RCC 7860 (cell line): ENCODE results near the gene MZF1.

Source experiments
- DNase-seq: peaks from one replicate; pipeline ENCODE4 v3.0.0-alpha.2; 2015; ENCODE audit warnings: low spot score
- FAIRE-seq: peaks from 2 replicates; lab custom pipeline; 2012; peaks lifted over from hg19 to GRCh38; lab: Jason Lieb, UNC

The MZF1 gene

DNA sequence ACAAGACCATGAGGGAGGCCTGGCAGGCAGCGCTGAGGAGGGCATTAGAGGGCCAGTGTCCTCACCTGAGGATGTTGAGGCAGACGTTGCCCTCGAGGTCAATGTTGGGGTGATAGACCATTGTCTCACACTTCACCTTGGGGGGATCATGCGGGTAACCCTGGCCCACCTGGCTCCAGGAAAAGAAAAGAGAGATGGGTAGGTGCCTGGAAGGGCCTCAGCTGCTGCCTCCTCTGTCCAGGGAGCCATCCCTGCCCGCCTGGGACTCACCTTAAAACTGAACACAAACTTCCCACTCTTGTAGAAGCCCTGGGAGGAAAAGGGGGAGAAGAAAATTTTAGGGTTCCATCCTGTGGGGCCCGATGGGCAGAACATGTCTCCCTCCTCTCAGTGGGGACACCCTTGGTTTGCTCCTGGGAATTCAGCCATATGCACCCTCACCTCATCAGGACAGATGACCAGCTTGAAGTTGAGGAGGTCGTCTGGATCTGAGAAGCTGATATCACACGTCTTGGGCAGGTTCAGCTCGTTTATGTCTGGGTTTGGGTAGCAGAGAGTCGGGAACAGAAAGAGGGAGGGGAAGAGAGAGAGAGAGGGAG, 16.4 kb downstream of the MZF1 start:
- no peak for FAIRE-seq
- DNase-seq: no peak

DNA sequence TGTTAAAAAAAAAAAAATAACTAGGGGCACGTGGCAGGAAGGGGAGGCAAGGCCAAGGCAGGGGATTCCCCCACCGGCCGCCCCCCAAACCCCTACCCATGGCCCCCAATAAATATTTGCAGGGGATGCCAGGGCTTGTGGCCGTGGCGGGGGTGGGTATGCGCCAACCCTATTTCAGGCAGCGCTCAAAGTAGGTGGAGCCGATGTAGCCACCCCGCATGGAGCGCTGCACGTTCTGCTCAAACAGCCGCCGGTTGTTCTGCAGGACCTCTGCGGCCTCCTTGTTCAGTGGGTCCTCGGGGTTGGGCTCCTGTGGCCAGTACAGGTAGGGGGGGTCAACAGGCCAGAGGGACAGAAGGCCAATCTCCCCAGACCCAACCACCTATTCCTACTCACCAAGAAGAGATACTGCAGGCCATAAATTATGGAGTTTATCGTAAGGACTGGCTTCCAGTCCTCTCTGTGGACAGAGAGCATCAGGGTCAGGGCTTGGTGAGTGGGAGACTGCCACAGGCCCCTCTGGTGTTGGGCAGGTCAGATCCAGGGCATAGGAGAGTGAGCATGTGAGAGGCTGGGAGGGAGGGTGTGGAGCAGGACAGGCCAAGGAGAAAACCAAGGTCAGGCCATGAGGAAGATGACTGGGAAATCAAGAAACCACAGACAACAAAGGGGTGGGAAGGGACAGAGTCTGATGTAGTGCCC, 17.1 kb downstream of the MZF1 start:
- DNase-seq: no peak
- no peak for FAIRE-seq

DNA sequence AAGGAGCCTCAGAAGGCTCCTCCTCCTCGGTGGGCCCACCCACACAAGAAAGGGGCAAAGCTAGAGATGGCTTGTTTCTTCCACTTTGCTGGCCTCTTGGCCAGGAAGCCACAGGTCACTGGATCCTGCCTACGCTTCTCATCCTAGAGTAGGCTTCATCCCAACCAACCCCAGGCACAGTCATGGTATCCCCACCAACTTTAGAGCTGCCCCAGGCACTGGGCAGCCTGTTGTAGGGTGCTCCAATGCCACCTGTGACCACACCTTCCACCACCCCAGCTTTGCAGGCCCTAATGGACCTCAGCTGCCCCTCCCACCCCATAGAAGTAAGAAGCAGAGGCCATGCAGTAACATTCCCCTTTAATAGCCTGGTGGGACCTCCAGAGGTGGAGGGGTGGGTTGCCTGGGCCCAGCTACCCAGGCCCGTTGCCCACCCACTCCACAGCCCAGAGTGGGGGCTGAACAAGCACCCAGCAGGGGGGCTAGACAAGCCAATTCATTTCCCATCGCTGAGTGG, 17.7 kb downstream of the MZF1 start:
- DNase-seq: no peak

DNA sequence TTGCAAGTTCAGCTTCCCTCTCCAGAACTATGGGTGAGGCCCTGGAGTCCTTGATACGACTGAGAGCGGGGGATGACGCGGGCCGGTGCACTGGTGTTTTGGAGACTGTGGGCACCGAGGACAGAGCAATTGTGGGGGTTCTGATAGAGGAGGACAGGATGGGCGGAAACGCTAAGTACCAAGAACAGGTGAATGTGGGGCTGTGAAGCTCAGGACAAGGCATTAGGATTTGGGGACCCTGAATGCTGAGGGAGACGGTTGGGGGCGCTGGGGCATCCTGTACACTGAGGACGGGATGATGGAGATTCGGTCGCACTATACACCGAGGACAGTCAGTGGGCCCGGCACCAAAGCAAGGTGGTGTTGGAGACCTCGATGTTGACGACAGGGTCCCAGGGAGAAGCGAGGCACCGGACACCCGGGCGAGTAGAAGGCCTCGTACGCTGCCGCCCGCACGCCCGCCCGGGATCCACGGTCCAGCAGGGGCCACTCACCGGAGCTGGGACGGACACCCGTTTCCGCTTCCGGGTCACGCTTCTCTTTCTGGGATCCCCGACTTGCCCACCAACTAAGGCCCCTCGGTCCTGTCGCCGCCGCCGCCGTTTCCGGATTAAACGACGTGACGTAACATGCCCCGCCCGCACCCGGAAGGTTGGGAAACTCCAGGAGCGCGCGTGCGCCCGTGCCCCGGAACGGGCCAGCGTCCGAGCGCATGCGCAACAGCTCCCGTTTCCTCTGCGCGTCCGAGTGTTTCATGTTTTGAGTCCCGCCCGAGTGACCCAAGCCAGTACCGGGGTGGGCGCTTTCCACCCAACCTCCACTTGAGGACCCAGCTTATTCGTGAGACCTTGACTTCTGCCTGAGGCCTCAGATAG, 18.4 kb downstream of the MZF1 start, which contains the start of gene CHMP2A:
Gene CHMP2A (minus strand): TSS at position 612 of the 875 bp plus-strand sequence. CDS start 893 bp downstream, outside the sequence.
- FAIRE-seq (peak; percentile 45), DNase-seq (peak; percentile 85)

More for the DNA sequence above, 17.7 kb downstream of the MZF1 start:
- FAIRE-seq: no peak

DNA sequence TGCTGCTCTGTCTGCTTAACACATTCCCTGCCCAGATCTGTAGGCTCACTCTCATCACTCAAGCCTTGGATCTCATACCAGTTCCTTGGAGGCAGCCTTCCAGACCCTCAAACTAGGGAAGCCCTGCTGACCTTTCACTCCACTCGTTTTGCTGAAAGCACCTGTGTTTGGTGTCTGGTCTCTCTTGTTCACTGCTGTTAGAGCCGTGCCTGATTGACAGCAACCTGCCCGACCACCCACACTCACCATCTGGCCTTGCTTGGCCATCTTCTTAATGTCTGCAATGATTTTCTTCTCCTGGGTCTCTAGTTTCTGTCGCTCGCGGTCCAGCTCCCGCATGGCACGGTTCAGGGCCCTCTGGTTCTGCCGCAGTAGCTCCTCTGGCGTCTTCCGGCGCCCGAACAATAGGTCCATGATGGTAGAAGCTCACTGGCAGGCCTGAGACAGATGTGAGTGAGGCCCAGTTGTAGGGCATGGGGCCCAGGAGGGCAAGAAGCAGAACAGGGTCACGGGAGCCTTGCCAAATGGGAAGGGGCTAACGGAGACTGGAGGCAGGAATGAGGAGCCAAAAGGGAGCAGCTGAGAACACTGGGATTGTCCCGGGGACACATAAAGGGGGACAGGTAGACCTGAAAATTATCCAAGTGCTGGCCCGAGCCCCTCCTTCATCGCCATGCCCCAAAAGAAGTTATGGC, 19.2 kb downstream of the MZF1 start:
- no peak for DNase-seq

DNA sequence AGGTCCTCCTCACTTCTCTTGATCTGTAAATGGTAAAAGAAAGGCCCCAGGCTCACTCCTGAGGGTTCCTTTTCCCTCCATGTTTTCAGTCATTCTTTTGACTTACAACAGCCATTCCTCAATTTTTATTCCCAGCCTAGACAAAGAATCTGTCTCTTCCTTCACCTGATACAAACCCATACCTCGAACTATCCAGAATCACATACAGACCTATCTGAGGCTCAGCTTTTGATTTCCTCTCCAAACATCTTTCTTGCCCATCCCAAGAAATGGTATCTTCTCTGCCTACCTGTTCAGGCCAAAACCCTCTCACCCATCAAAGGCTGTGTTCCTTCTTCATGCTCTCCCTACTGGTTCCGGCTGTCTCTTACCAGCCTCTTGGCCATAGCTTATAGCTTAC, 20.5 kb downstream of the MZF1 start:
- FAIRE-seq (no peak), DNase-seq (no peak)

More for the DNA sequence above, 19.2 kb downstream of the MZF1 start:
- no peak for FAIRE-seq

DNA sequence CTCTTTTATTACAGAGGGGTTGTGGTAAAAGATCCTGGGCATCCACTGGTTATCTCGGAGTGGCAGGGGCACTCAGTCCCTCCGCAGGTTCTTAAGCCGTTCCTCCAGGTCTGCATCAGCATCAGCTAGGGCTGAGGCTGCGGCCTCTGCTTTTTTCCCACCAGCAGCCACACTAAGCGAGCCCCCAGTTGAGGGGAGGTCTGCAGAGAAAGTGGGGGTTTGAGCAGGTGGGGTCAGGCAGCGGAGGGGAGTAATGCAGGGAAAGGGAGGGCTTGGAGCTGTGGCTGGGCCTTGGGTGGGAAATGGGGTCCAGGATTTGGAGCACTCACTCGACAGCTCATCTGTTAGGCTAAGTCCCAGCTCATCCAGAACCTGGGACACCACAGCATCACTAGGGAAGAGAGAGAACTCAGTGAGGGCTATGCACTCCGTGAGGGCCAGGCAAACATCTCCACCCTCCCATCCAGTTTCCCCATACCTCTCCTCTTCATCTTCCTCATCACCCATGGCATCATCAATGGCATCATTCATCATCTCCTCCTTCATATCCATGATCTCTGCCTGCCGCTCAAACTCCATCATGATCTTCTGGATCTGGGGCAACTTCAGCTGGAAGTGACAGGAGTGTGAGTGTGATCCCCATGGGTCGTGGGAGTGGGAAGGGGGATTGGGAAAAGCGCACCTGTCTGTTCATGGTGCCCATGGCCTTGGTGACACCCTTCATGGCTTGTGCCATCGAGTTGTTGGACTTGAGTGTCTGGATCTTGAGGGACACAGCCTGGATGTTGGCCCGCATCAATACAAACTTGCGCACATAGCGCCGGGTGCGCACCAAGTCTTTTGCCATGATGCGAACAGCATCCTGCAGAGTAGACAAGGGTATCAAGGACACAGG, 21.3 kb downstream of the MZF1 start:
- DNase-seq: no peak
- no peak for FAIRE-seq

DNA sequence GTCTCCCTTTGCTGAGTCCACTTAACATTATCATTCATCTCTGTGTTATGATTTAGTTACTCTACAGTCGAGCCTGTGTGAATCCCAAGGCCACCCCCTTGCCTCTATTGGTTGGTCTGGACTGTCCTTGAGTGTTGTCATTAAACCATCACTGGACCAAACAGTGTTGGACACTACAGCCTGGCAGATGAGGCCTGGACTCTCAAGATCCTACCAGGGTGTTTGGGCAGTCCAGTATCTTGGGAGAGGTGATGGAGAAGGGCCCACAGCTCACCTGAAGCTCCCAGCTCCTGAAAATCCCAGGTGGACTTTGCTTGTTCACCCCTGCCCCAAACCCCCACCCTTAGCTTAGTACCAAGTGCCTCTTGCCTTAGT, 22.0 kb downstream of the MZF1 start:
- DNase-seq (no peak), FAIRE-seq (no peak)

DNA sequence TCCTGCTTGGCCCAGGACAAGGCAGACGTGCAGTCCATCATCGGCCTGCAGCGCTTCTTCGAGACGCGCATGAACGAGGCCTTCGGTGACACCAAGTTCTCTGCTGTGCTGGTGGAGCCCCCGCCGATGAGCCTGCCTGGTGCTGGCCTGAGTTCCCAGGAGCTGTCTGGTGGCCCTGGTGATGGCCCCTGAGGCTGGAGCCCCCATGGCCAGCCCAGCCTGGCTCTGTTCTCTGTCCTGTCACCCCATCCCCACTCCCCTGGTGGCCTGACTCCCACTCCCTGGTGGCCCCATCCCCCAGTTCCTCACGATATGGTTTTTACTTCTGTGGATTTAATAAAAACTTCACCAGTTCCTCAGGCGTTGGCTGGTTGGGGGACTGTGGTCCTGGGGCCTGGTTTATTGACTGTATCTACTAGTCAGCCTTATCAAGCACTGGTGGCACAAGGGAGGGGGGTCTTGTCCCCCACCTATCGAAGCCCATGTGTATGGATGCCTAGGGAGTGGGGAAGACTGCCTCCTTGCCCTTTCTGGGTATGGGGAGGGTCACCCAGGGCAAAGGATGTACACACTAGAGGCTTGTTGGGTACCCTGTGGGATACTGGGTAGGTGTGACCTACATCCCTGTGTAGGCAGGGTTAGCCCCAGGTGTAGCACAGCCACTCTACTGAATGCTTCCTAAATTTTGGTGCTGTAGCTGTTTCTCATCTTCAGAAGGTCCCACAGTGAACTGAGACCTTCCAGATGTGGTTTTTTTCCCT, 22.6 kb downstream of the MZF1 start:
- DNase-seq: no peak
- no peak for FAIRE-seq

DNA sequence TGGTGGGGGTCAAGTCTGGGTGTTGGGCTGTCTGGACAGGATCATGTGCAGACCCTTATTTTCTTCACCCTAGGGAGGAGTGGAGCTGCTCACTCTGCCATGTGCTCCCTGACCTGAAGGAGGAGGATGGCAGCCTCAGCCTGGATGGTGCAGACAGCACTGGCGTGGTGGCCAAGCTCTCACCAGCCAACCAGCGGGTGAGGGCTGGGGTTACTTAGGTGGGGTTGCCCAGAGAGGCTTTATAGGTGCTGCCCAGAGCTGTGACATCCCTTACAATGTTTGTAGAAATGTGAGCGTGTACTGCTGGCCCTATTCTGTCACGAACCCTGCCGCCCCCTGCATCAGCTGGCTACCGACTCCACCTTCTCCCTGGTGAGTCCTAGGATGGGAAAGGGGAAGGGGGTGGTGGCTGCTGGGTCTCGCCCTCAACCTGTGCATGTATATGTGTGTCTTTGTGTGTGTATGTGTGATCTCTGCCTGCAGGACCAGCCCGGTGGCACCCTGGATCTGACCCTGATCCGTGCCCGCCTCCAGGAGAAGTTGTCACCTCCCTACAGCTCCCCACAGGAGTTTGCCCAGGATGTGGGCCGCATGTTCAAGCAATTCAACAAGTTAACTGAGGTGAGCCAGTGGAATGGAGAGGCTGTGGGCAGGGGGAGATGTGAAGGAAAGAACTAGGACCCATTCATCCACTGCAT, 23.3 kb downstream of the MZF1 start:
- FAIRE-seq (no peak), DNase-seq (no peak)

DNA sequence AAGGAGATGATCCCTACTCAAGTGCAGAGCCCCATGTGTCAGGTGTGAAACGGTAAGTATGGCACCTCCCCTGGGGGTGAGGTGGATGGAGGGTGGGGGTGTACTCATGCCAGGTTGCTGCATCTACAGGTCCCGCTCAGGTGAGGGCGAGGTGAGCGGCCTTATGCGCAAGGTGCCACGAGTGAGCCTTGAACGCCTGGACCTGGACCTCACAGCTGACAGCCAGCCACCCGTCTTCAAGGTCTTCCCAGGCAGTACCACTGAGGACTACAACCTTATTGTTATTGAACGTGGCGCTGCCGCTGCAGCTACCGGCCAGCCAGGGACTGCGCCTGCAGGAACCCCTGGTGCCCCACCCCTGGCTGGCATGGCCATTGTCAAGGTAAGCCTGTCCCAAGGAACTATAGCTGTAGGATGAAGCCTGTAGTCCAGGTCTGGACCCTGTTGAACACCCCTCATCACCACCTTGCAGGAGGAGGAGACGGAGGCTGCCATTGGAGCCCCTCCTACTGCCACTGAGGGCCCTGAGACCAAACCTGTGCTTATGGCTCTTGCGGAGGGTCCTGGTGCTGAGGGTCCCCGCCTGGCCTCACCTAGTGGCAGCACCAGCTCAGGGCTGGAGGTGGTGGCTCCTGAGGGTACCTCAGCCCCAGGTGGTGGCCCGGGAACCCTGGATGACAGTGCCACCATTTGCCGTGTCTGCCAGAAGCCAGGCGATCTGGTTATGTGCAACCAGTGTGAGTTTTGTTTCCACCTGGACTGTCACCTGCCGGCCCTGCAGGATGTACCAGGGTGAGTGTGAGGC, 24.1 kb downstream of the MZF1 start:
- no peak for DNase-seq
- FAIRE-seq: no peak

DNA sequence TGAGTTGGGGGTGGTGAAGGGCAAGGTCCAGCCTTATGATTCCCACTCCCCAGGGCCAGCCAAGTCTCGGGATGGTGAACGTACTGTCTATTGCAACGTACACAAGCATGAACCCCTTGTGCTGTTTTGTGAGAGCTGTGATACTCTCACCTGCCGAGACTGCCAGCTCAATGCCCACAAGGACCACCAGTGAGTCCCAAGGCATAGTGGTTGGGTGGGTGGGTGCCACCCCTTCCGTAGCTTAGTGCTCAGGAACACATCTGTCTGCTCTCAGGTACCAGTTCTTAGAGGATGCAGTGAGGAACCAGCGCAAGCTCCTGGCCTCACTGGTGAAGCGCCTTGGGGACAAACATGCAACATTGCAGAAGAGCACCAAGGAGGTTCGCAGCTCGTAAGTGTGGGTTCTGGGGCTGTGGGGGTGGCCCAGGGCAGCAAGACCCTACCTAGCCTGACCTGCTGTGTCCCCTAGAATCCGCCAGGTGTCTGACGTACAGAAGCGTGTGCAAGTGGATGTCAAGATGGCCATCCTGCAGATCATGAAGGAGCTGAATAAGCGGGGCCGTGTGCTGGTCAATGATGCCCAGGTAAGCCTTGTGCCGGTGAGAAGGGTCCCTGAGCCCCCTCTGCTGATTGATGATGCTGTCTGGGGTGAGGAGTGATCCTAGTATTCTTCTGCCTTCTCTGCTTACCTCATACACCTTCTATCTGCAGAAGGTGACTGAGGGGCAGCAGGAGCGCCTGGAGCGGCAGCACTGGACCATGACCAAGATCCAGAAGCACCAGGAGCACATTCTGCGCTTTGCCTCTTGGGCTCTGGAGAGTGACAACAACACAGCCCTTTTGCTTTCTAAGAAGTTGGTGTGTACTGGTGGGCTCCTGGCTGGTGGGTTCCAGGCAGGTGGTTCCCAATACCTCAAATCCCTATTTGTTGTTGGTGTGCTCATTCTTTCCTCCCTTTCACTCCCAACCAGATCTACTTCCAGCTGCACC, 25.5 kb downstream of the MZF1 start:
- DNase-seq: no peak
- FAIRE-seq: no peak

DNA sequence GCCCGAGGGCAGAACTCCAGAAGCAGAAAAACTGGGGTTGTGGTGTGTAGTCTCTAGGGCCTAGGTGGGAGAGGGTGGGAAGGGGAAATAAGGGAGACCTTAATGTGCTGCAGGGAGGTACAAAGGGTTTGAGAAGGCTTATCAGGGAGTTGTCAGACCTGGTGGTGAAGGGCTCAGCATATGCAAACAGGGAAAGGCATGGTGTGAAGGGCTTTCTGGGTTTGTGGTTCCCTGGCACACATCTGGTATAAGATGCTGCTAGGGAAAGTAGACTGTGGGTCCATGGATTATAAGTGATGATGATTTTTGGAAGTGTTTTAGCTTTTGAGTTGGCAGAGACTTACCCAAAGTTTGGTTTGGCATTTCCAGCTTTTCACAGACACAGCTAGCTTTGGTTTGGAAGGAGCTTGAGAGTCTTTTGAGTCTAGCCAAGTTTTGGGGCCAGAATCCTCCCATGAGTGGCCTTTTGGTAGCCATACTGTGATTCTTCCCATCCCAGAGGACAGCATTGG, 27.1 kb downstream of the MZF1 start:
- no peak for FAIRE-seq
- DNase-seq: no peak

DNA sequence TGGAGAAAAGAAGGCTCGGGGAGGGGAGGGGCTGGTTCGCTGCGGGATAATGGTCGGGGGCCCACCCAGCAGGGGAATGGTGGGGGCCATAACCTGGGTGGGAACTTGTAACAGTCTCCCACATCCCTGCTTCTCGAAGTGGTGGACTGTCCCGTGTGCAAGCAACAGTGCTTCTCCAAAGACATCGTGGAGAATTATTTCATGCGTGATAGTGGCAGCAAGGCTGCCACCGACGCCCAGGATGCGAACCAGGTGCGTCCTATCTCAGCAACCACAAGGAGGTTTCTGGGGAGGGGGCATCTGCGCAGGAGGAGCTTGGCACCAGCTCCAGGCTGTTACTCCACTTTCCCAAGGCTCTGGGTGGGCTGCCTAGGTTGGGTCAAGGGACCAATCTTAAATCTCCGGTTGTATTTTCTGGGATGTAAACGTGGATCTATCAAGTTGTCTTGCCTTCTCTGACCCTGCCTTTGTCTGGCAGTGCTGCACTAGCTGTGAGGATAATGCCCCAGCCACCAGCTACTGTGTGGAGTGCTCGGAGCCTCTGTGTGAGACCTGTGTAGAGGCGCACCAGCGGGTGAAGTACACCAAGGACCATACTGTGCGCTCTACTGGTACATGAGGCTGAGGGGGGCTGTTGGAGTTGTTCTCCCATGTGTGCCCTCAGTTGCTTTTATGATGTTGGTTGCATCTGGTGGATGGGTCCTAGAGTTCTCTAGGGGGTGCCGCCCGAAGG, 27.7 kb downstream of the MZF1 start:
- DNase-seq: no peak

DNA sequence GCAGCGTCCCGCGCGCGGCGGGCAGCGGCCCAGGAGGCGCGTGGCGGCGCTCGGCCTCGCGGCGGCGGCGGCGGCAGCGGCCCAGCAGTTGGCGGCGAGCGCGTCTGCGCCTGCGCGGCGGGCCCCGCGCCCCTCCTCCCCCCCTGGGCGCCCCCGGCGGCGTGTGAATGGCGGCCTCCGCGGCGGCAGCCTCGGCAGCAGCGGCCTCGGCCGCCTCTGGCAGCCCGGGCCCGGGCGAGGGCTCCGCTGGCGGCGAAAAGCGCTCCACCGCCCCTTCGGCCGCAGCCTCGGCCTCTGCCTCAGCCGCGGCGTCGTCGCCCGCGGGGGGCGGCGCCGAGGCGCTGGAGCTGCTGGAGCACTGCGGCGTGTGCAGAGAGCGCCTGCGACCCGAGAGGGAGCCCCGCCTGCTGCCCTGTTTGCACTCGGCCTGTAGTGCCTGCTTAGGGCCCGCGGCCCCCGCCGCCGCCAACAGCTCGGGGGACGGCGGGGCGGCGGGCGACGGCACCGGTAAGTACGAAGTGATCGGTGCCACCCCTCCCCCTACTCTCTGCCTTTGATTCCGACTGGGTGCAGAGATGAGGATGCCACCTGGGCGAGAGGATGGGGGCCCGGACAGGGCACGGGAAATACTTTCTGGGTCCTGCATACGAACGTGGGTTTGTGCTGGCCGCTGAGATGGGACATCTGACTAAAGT, 28.4 kb downstream of the MZF1 start:
- DNase-seq (no peak), FAIRE-seq (no peak)

More for the DNA sequence above, 27.7 kb downstream of the MZF1 start:
- FAIRE-seq: no peak
